ENCODE data around the gene UXS1. TPM values are rescaled to one million over a fixed set of nuclear protein-coding genes. Genes with fewer than 3 reads are reported as not detected.

Gene UXS1
- total and polyA plus RNA-seq, 5 experiments from 2014 or later: 56.4 to 187 (median 108) TPM

DNA sequence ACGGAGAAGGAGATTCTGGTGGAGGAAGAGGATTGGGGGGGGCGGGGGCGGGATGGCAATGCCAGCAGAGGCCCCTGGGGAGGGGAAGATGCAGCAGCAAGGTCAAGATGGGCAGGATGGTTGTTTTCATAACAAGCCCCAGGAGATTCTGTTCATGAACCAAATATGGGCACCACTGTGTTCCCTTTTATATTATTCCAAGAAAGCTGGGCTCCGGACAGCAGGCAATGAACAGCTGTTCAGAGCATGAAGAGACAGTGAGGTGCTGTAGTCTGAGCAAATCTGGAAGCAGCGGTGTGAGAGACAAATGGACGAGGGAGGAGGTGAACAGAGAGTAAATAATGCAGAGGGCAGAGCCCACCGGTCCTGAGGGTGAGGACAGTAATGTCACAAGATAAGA lies 20.0 kb downstream of the UXS1 start:
- DNase-seq: no peak
- ATAC-seq: no peak
- peak overlapping the region in 5 of 10 donors; percentile 3 to 51 (median 15) for H3K4me3 Mint-ChIP-seq
- H3K36me3 Mint-ChIP-seq: peaks cover 4 to 27% (median 5%) of the 10 kb centered on the region in 3 donors
- peak overlapping the region; percentile 8 to 91 (median 74) for H3K27ac Mint-ChIP-seq
- no peaks in the 10 kb centered on the region for H3K9me3 Mint-ChIP-seq
- H3K4me1 Mint-ChIP-seq: peaks cover 52 to 91% (median 86%) of the 10 kb centered on the region in 4 donors
- POLR2A ChIA-PET: interaction anchor here (0.8 to 3.2 kb wide), 4 partner anchors 9 to 62 kb away, joined by 4 to 13 read pairs (median 5); partner anchors contain the start of gene UXS1
- no peaks in the 10 kb centered on the region for H3K27me3 Mint-ChIP-seq

DNA sequence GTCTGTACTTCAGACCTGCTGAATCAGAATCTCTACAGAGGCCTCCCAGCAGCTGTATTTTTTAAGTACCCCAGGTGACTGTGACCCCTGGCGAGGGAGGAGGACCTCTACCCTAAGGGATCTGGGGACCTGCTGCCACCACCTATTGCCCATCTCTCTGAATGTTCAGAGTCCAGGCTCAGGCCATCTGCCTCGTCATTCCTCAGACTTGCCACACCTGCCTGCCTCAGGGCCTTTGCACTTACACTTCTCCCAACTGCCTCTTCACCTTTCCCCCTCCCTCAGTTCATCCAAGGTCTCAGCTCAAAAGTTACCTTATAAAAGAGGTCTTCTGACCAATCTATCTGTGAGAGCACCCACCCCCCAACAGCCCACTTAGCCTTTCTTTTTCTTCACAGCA lies 21.5 kb downstream of the UXS1 start:
- Mint-ChIP-seq H3K27ac (peak overlapping the region; percentile 21 to 91 (median 75)), H3K27me3 (no peaks in the 10 kb centered on the region), H3K36me3 (peaks cover 0 to 17% (median 0%) of the 10 kb centered on the region in 3 donors), H3K4me1 (peaks cover 54 to 93% (median 88%) of the 10 kb centered on the region in 4 donors), H3K4me3 (no peak overlapping the region), H3K9me3 (no peaks in the 10 kb centered on the region)
- POLR2A ChIA-PET: interaction anchor here (1.6 to 3.2 kb wide), 2 partner anchors 8 to 13 kb away, joined by 5 to 13 read pairs; no protein-coding TSS in a partner anchor
- ATAC-seq: no peak
- no peak for DNase-seq

DNA sequence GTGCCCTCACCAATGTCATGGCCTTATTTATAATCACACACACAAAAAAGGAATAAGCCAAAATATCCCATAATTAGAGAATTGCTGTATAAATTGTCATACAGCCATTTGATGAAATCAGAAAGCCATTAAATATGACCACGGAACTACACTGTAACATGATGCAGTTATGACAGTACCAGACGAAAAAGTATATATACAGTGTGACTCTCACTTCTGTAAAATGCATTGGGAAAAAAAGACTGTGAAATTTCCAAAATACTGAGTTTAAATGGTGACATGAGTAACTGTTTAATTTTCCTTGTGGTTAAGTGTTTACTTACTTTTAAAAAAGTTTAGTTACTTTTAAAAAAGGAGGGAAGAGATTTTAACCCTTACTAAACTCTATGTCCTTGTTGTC lies 25.4 kb downstream of the UXS1 start:
- Mint-ChIP-seq H3K9me3 (no peaks in the 10 kb centered on the region), H3K4me3 (no peak overlapping the region), H3K27ac (peak overlapping the region; percentile 73 to 85 (median 80)), H3K36me3 (peaks cover 0 to 13% (median 0%) of the 10 kb centered on the region in 3 donors), H3K27me3 (no peaks in the 10 kb centered on the region), H3K4me1 (peaks cover 50 to 94% (median 92%) of the 10 kb centered on the region in 4 donors)
- POLR2A ChIA-PET: interaction anchor here (0.7 to 2.6 kb wide), 3 partner anchors 8 to 31 kb away, joined by 3 to 11 read pairs (median 7); no protein-coding TSS in a partner anchor
- DNase-seq: no peak
- no peak for ATAC-seq

DNA sequence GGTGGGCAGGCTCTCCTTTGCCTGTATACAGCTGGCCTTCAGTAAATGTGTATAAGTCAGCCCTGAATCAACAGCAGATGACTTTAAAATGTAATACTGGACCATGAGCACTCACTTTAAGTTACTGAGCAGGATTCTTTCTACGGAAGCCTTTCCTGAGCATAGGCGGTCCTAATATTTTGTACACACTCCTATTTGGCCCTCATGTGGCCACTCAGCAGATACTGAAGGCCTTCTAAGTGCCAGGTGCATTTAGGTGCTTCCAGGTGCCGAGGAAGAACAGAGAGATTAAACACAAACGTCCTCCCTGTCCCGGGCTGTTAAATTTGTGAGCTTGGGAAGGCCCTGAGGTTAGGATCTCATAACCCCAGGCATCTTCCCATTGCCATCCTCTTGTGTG lies 27.0 kb downstream of the UXS1 start:
- no peaks in the 10 kb centered on the region for H3K9me3 Mint-ChIP-seq
- peak overlapping the region; percentile 75 to 100 (median 90) for H3K27ac Mint-ChIP-seq
- peaks cover 53 to 96% (median 94%) of the 10 kb centered on the region in 4 donors for H3K4me1 Mint-ChIP-seq
- no peaks in the 10 kb centered on the region for H3K27me3 Mint-ChIP-seq
- POLR2A ChIA-PET: interaction anchor here (0.6 to 1.2 kb wide), 3 partner anchors 15 to 28 kb away, joined by 3 to 5 read pairs (median 4); no protein-coding TSS in a partner anchor
- ATAC-seq (no peak), DNase-seq (no peak)
- peaks cover 0 to 19% (median 5%) of the 10 kb centered on the region in 3 donors for H3K36me3 Mint-ChIP-seq
- peak overlapping the region in 5 of 10 donors; percentile 23 to 62 (median 35) for H3K4me3 Mint-ChIP-seq

DNA sequence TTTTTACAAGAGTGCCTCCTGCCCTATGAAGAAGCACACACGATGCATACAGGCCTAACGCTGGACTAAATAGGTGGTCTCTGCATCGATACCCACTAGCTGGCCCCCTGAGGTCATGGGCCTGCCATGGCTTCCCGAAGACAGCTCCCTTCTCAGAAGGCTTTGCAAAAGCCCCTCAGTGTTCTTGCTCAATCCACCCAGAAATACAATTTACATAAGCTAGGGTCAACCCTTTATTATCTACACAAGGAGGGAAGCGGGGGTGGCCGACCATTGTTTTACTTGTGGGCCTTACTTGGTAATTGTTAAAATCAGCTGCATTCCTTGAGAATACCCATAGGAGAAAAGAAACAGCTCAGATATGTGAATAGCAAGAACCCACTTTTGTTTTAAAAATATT lies 28.5 kb downstream of the UXS1 start:
- POLR2A ChIA-PET: interaction anchor here (1.4 to 2.6 kb wide), 3 partner anchors 24 to 28 kb away, joined by 3 to 12 read pairs (median 3); partner anchors contain the start of gene UXS1
- no peaks in the 10 kb centered on the region for H3K9me3 Mint-ChIP-seq
- DNase-seq (no peak), ATAC-seq (no peak)
- H3K4me1 Mint-ChIP-seq: peaks cover 58 to 98% (median 94%) of the 10 kb centered on the region in 4 donors
- peak overlapping the region; percentile 24 to 100 (median 90) for H3K27ac Mint-ChIP-seq
- peak overlapping the region in 5 of 10 donors; percentile 58 to 72 (median 71) for H3K4me3 Mint-ChIP-seq
- H3K27me3 Mint-ChIP-seq: no peaks in the 10 kb centered on the region
- H3K36me3 Mint-ChIP-seq: peaks cover 0 to 19% (median 5%) of the 10 kb centered on the region in 3 donors

DNA sequence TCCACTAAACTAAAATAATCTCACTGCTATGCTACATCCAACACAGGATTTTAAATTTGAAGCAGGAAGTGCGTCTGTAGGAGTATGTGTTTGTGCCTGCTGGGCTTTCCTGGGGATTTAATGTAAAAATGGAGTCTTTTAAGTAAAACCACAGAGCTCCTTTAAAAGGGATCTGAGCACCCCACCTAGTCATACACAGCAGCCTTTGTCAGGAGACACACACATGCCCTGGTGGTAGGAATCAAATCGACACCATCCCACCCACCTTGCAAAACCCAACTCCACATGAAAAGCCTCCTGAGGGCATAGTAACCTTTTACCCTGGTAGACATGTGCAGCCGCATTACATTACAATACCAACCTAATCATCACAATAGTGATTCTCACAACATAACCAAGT lies 29.1 kb downstream of the UXS1 start:
- DNase-seq (no peak), ATAC-seq (peak in 1 of 2 donors; percentile 7)
- Mint-ChIP-seq H3K4me3 (peak overlapping the region; percentile 4 to 72 (median 65)), H3K9me3 (no peaks in the 10 kb centered on the region), H3K36me3 (peaks cover 0 to 17% (median 5%) of the 10 kb centered on the region in 3 donors), H3K27ac (peak overlapping the region; percentile 24 to 100 (median 91)), H3K27me3 (no peaks in the 10 kb centered on the region), H3K4me1 (peaks cover 57 to 98% (median 94%) of the 10 kb centered on the region in 4 donors)
- POLR2A ChIA-PET: interaction anchor here (1.0 to 2.6 kb wide), 5 partner anchors 8 to 28 kb away, joined by 3 to 12 read pairs (median 3); partner anchors contain the start of gene UXS1

DNA sequence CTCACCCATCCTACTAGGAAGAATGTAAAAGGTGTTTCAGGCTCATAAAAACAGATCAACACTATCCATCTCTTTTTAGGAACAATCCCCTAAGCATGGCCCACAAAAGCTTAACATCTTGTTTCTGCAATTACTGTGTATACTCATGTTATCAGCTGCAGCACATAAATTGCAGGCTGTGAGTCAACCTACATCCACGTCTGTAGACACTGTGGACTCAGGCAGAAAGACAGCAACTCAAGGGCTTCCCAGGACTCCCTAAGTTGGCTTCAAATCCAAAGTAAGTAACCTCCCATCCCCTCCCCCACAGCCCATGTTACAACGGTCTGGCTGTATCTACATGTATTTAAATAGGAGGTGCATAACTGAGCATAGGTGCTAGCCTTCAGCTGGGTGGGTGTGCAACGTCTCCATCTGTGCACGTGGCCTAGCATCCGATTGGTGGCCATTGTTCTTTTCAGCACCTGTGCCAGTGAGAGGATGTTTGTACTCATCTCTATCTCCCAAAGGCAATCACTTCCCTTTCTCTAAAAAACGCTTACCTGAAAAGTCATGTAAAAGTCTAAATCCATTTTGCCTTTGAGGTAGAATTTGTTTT lies 30.1 kb downstream of the UXS1 start:
- H3K27ac Mint-ChIP-seq: peak overlapping the region; percentile 24 to 100 (median 91)
- no peaks in the 10 kb centered on the region for H3K9me3 Mint-ChIP-seq
- peak overlapping the region; percentile 4 to 72 (median 65) for H3K4me3 Mint-ChIP-seq
- ATAC-seq: no peak
- DNase-seq: peak in 1 of 10 donors; percentile 14
- H3K4me1 Mint-ChIP-seq: peaks cover 54 to 97% (median 90%) of the 10 kb centered on the region in 4 donors
- peaks cover 0 to under 1% (median 0%) of the 10 kb centered on the region in 5 donors for H3K27me3 Mint-ChIP-seq
- H3K36me3 Mint-ChIP-seq: peaks cover 0 to 12% (median 5%) of the 10 kb centered on the region in 3 donors
- POLR2A ChIA-PET: interaction anchor here (0.6 to 2.6 kb wide), 6 partner anchors 9 to 833 kb away, joined by 3 to 12 read pairs (median 4); partner anchors contain the start of gene UXS1

DNA sequence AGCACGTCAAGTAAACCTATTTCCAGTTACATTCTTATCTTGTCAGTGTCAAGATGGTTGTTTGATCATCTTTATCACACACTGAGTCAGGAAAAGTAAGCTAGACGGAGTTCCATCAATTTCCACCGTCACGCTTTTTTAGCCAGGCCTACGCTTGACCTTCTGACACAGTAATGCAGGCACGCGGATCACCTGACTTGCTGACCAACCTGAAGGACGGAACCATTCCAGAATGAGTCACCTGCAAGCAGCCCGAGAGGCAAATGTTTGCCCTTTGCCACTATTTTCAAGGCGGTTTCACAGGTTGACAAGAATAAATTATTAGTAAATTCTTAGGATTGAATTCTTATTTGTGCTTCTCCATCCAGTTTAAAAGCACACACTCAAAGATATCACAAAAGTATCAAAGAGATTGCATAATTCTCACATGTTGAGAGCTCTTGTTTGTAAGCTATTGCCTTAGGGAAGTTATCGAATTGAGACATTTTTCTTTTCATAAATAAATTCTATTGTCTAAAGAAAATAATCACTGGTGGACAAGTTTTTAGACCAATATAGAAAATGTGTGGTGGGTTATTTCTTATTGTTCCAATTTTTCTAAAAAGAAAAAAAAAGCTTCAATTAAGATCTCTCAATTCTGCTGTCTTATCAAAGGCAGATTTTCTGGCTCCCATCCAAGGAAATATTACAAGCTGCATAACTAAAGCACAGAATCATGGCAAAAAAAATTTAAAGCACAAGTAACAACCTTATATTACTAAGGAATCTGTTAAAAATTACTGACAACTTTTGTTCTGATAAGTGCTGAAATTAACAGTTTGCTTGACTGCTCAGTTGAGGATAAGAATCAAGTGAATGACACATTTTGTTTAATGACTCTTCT lies 31.9 kb downstream of the UXS1 start:
- POLR2A ChIA-PET: interaction anchor here (0.6 to 5.4 kb wide), 9 partner anchors 8 to 363 kb away, joined by 3 to 71 read pairs (median 9); partner anchors contain the start of gene UXS1
- H3K27me3 Mint-ChIP-seq: peaks cover 0 to 2% (median 0%) of the 10 kb centered on the region in 5 donors
- peak in 2 of 10 donors; percentile 46 to 53 for DNase-seq
- ATAC-seq: no peak
- H3K27ac Mint-ChIP-seq: peak overlapping the region in 9 of 10 donors; percentile 96 to 100 (median 98)
- H3K4me1 Mint-ChIP-seq: peaks cover 50 to 98% (median 91%) of the 10 kb centered on the region in 4 donors
- H3K4me3 Mint-ChIP-seq: peak overlapping the region in 9 of 10 donors; percentile 36 to 99 (median 96)
- peaks cover 0 to 17% (median 12%) of the 10 kb centered on the region in 3 donors for H3K36me3 Mint-ChIP-seq
- H3K9me3 Mint-ChIP-seq: no peaks in the 10 kb centered on the region

DNA sequence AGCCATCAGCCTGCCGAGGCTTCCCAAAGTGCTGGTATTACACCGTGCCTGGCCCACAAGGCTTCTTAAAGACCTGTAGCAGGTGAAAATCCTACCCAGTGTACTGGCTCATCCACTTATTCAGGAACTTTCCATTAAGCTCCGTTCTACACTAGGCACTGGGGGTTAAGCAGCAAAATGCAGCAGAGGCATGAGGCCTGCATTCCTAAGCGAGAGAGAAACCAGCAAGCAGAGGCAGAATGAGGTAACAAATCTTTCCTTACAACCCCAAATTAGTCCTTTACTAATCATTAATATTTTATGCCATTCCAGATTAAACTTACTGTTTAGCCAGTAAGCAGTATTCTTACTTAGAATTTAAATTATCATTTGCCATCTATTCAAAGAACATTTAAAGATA lies 32.8 kb downstream of the UXS1 start:
- DNase-seq (no peak), ATAC-seq (no peak)
- Mint-ChIP-seq H3K36me3 (peaks cover 0 to 19% (median 16%) of the 10 kb centered on the region in 3 donors), H3K9me3 (no peaks in the 10 kb centered on the region), H3K27ac (peak overlapping the region; percentile 93 to 100 (median 98)), H3K4me1 (peaks cover 45 to 97% (median 88%) of the 10 kb centered on the region in 4 donors), H3K4me3 (peak overlapping the region; percentile 89 to 99 (median 96)), H3K27me3 (peaks cover 0 to 2% (median 0%) of the 10 kb centered on the region in 5 donors)
- POLR2A ChIA-PET: interaction anchor here (0.6 to 5.4 kb wide), 14 partner anchors 9 to 363 kb away, joined by 3 to 71 read pairs (median 12); partner anchors contain the start of gene UXS1

DNA sequence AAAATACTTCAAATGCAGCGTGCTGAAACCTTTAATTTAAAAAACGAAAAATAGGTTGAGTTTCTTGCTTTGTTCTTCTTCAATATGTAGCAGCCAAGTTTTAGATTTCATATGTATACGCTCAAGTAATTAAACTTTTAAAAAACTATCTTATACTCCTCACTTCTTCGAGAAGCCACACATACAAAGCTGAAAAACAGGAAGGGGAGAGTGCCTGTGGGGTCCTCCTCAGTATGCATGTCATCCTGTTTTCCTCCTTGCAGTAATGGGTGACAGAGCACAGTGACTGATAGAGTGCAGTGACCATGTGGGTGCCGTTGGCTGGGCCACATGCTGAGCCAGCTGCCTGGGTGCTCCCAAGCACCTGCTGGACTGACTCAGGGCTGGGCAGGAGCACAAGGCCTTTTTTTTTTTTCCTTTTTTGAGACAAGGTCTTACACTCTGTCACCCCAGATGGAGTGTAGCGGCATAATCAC lies 33.3 kb downstream of the UXS1 start:
- Mint-ChIP-seq H3K27ac (peak overlapping the region; percentile 93 to 100 (median 98)), H3K4me3 (peak overlapping the region; percentile 89 to 99 (median 96)), H3K4me1 (peaks cover 46 to 97% (median 89%) of the 10 kb centered on the region in 4 donors), H3K36me3 (peaks cover 0 to 24% (median 19%) of the 10 kb centered on the region in 3 donors), H3K27me3 (peaks cover 0 to 2% (median 0%) of the 10 kb centered on the region in 5 donors), H3K9me3 (no peaks in the 10 kb centered on the region)
- ATAC-seq (peak; percentile 66 to 72), DNase-seq (peak in 9 of 10 donors; percentile 18 to 76 (median 60))
- POLR2A ChIA-PET: interaction anchor here (0.6 to 5.4 kb wide), 23 partner anchors 9 to 865 kb away, joined by 3 to 71 read pairs (median 4); partner anchors contain the start of genes NCK2 and UXS1

Measured in naive thymus-derived CD8-positive, alpha-beta T cell (primary cell).